ENCODE results near the gene HSD11B1L.

The HSD11B1L gene

DNA sequence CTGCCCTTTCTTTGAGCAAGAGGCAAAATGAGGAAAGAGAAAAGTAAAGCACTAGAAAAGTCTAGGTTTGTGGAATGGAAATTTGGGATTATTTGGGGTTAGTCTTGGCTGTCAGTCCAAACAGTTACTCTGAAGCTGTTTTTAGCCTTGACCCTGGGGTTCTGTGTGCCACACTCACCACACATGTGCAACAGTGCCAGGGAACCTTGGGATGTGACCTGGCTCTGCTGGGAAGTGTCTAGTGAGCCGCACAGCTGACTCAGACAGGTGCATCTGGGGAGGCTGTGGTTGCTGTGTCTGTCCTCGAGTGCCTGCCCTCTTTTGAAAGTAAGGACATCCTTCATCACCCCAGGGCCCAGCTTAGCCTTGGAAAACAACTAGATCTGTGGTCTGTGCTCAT, 16.3 kb upstream of the HSD11B1L start:
- TF ChIP-seq TAF1 (IDR thresholded peaks at IDR 0.05; ENCODE audit: borderline replicate concordance, insufficient read depth, low read length) (no peak), POLR2AphosphoS5 (IDR thresholded peaks at IDR 0.05; ENCODE audit: low read depth, low read length) (no peak), SIN3A (IDR thresholded peaks at IDR 0.05; ENCODE audit: borderline replicate concordance, insufficient read depth, low read length) (no peak), FOXP2 (optimal IDR thresholded peaks at IDR 0.05; ENCODE audit: borderline replicate concordance, extremely low read depth, extremely low read length, insufficient read depth) (no peak)
- TF ChIP-seq, protein P1, sequence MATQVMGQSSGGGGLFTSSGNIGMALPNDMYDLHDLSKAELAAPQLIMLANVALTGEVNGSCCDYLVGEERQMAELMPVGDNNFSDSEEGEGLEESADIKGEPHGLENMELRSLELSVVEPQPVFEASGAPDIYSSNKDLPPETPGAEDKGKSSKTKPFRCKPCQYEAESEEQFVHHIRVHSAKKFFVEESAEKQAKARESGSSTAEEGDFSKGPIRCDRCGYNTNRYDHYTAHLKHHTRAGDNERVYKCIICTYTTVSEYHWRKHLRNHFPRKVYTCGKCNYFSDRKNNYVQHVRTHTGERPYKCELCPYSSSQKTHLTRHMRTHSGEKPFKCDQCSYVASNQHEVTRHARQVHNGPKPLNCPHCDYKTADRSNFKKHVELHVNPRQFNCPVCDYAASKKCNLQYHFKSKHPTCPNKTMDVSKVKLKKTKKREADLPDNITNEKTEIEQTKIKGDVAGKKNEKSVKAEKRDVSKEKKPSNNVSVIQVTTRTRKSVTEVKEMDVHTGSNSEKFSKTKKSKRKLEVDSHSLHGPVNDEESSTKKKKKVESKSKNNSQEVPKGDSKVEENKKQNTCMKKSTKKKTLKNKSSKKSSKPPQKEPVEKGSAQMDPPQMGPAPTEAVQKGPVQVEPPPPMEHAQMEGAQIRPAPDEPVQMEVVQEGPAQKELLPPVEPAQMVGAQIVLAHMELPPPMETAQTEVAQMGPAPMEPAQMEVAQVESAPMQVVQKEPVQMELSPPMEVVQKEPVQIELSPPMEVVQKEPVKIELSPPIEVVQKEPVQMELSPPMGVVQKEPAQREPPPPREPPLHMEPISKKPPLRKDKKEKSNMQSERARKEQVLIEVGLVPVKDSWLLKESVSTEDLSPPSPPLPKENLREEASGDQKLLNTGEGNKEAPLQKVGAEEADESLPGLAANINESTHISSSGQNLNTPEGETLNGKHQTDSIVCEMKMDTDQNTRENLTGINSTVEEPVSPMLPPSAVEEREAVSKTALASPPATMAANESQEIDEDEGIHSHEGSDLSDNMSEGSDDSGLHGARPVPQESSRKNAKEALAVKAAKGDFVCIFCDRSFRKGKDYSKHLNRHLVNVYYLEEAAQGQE (IDR thresholded peaks at IDR 0.05; ENCODE audit: insufficient read depth in 1 of 2, low read depth in 2 of 2, low read length in 2 of 2): no peak

DNA sequence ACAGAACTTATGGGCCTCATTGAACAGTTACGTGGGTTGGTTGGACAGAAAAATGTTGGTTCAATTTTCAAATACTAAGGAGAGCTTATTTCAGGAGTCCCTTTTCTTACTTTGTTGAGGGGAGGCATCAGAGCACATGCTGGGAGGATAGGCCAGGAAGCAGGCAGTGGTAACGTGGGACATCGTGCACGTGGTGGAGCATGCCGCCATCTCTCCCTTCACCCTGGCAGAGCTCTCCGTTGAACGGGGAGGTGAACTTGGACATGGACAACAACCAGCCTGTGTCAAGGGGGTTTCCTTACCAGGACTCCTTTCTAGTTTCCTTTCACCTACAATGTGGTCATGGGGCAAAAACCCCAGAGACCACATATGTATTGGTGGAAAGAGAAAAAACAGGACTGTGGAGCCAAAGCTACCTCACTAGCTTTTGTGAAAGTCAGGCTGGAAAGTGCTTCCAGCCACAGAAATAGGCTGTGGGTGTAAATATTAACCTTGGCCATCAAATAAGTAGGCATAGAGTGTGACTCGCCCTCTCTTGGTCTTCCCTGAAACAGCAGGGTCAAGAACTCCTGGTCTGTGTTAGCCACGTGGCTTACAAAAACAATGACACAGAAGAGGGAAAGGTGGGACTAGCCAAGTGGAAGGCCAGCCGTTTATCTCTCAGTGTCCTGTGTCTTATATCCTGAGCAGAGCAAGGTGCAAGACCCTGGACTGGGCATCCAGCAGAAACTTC, 14.9 kb upstream of the HSD11B1L start:
- TF ChIP-seq SIN3A (IDR thresholded peaks at IDR 0.05; ENCODE audit: borderline replicate concordance, insufficient read depth, low read length) (0 out of 2 replicates have a peak, but pooled peaks have one; percentile 49), POLR2AphosphoS5 (IDR thresholded peaks at IDR 0.05; ENCODE audit: low read depth, low read length) (no peak), TAF1 (IDR thresholded peaks at IDR 0.05; ENCODE audit: borderline replicate concordance, insufficient read depth, low read length) (no peak)
- TF ChIP-seq, protein P1 (IDR thresholded peaks at IDR 0.05; ENCODE audit: insufficient read depth in 1 of 2, low read depth in 2 of 2, low read length in 2 of 2): no peak

DNA sequence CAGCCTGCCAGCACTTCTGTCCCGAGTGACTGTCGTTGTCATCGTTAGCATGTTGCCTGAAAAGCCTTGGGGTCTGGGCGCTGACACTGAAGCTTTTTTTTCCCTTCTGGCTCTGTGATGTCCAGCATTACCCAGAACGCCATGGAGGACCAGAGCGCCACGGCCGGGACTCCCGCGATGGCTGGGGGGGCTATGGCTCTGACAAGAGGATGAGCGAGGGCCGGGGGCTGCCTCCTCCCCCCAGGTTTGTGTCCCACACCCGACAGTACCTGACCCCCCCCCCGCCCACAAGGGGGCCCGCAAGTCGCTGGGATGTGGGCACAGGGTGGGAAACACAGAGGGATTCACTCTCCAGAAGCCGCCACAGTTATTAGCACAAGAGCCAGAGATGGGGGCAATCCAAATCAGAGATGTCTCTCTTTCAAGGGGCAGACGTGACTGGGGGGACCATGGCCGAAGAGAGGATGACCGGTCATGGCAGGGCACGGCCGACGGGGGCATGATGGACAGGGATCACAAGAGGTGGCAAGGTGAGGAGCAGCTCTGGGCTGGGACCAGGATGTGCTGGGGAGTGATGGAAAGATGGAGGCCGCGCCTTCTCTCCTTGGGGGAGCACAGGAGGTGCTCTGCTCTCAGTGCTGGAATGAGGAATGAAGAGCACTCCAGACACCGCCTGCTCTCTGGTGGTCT, 13.8 kb upstream of the HSD11B1L start:
- TF ChIP-seq POLR2AphosphoS5 (IDR thresholded peaks at IDR 0.05; ENCODE audit: low read depth, low read length): no peak

DNA sequence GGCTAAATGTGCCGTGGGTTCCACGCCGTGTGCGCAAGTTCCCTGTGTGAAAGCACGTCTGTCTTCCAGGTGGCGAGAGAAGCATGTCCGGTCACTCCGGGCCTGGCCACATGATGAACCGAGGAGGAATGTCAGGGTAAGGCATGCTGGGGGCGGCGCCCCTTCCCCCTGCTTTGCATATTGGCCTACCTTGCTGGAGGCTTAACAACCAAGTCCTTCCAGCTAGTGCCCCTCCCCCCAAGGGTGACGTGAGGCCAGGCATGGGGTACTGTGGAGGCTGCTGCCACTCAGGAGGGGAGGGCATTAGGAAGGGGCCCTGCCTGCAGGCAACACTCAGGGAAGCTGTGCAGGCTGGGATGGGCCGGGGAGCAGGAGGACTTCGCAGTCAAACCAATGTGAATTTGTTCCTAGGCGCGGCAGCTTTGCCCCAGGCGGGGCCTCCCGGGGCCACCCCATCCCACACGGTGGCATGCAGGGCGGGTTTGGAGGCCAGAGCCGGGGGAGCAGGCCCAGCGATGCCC, 13.0 kb upstream of the HSD11B1L start:
- TF ChIP-seq POLR2AphosphoS5 (IDR thresholded peaks at IDR 0.05; ENCODE audit: low read depth, low read length) (no peak), FOXP2 (optimal IDR thresholded peaks at IDR 0.05; ENCODE audit: borderline replicate concordance, extremely low read depth, extremely low read length, insufficient read depth) (no peak), SIN3A (IDR thresholded peaks at IDR 0.05; ENCODE audit: borderline replicate concordance, insufficient read depth, low read length) (no peak), TAF1 (IDR thresholded peaks at IDR 0.05; ENCODE audit: borderline replicate concordance, insufficient read depth, low read length) (no peak)
- TF ChIP-seq, protein P1 (IDR thresholded peaks at IDR 0.05; ENCODE audit: insufficient read depth in 1 of 2, low read depth in 2 of 2, low read length in 2 of 2): no peak

DNA sequence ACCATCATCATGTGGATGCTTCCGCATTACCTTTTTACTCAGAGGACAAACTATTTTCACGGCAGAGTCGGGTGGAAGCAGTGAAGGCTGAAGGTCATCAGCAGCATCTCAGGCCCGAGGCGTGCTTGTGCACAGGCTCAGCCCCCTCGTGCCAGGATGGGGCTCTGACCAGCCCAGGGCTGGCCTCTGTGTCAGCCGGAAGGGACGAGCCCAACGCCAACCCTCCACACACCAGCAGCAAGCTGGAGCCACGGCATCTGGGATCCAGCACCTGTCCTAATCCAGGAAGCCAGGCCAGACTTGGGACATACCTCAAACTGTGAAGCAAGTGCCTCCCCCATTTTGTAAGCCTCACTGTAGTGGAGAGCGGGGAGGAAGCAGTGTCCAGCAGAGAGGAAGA, 11.6 kb upstream of the HSD11B1L start:
- 0 out of 2 replicates have a peak, but pooled peaks have one; percentile 10 for TF ChIP-seq POLR2AphosphoS5 (IDR thresholded peaks at IDR 0.05; ENCODE audit: low read depth, low read length)
- TF ChIP-seq FOXP2 (optimal IDR thresholded peaks at IDR 0.05; ENCODE audit: borderline replicate concordance, extremely low read depth, extremely low read length, insufficient read depth): no peak

DNA sequence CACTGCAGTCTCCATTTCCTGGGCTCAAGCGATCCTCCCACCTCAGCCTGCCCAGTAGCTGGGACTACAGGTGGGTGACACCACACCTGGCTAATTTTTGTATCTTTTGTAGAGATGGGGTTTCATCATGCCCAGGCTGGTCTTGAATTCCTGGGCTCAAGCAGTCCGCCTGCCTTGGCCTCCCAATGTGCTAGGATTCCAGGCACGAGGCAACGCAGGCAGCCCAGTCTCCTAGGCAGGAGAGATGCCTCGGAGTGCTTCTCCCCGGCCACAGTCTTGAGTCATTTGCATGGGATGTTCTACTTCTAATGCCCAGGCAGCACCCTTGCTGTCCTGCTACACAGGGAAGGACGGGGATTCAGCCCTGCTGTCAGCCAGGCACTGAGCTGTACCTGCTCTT, 9.2 kb upstream of the HSD11B1L start:
- TF ChIP-seq POLR2AphosphoS5 (IDR thresholded peaks at IDR 0.05; ENCODE audit: low read depth, low read length): no peak
- TF ChIP-seq, protein P1 (IDR thresholded peaks at IDR 0.05; ENCODE audit: insufficient read depth in 1 of 2, low read depth in 2 of 2, low read length in 2 of 2): no peak
- no peak for TF ChIP-seq SIN3A (IDR thresholded peaks at IDR 0.05; ENCODE audit: borderline replicate concordance, insufficient read depth, low read length)
